GM12878 (cell line): ENCODE results near the gene DEK. TPM values are rescaled to one million over a fixed set of nuclear protein-coding genes. Genes with fewer than 3 reads are reported as not detected.

Source experiments
- polyA plus RNA-seq, 11 experiments: library from polyadenylated mRNA; depleted of rRNA in 4 of 11; unstranded in 6 of 11; stranded (reverse) in 5 of 11; fragments of >200 nt; fragmentation: Nextera tagmentation in 4 of 11; fragmentation: Illumina TruSeq in 1 of 11; extraction: Ambion mirVana in 4 of 11; extraction: Trizol in 1 of 11; gene quantifications; 1 replicate in 1 of 11; 2 replicates in 10 of 11; pipeline versions ENCODE4 v1.2.1 to v1.2.3, GENCODE V29; 2011 to 2016; ENCODE audit warnings: inconsistent platforms in 2 of 11, missing spikeins in 2 of 11, low read depth in 1 of 11
- small RNA-seq: library from RNA; depleted of rRNA; stranded (forward); fragments of <200 nt; gene quantifications from one replicate; pipeline ENCODE3, GENCODE V24; 2014
- total RNA-seq, 4 experiments: library from RNA; depleted of rRNA in 3 of 4; stranded (reverse); fragments of >200 nt in 3 of 4; fragmentation: Illumina TruSeq in 1 of 4; extraction: Trizol in 1 of 4; gene quantifications; 2 replicates each; pipeline versions ENCODE4 v1.2.1 to v1.2.3, GENCODE V29; 2013 to 2021

The DEK gene
- total and polyA plus RNA-seq, 10 of the 15 experiments (the other 5 are each of a cell fraction or from before 2014, with no cell fraction given), result 111 to 346 (median 196) TPM

Small RNA genes lying within 50 kb of the gene (small RNA-seq; reads per million reads assigned to genes)
- not detected for gene AL138825.1
- not detected for gene RF00019
- not detected for gene RNU6-263P

Other genes starting within 250 kb of the DEK start
- 0.17 and 0.27 TPM in 2 replicates for gene NHLRC1, start 141.9 kb downstream of the DEK start, total RNA-seq (2014; rRNA removed)
- gene NHLRC1, start 141.9 kb downstream of the DEK start, total RNA-seq (2014; rRNA removed; fragmentation: Illumina TruSeq; extraction: Trizol), result 0.09 TPM in 1 of 2 replicates, not detected in the other
- 0.15 and 0.21 TPM in 2 replicates for gene NHLRC1, start 141.9 kb downstream of the DEK start, total RNA-seq (2021)
- 0.04 TPM in 1 of 2 replicates, not detected in the other for gene NHLRC1, start 141.9 kb downstream of the DEK start, polyA plus RNA-seq (2011; rRNA removed)
- gene NHLRC1, start 141.9 kb downstream of the DEK start, polyA plus RNA-seq (2014; fragmentation: Illumina TruSeq; extraction: Trizol), result 0.21 TPM in 1 of 2 replicates, not detected in the other
- under 1 TPM in 1 of 2 experiments, not detected in 1; 0.04 TPM for gene NHLRC1, start 141.9 kb downstream of the DEK start, polyA plus RNA-seq (2014; fragmentation: Nextera tagmentation; extraction: Ambion mirVana)
- gene NHLRC1, start 141.9 kb downstream of the DEK start, polyA plus RNA-seq (2014; rRNA removed), result 0.22 and 0.23 TPM in 2 replicates
- under 1 TPM in 1 of 2 experiments, not detected in 1; 0.07 TPM for gene NHLRC1, start 141.9 kb downstream of the DEK start, polyA plus RNA-seq (2016; fragmentation: Nextera tagmentation; extraction: Ambion mirVana)
- gene TPMT, start 109.5 kb downstream of the DEK start, total RNA-seq (2014; rRNA removed), result 11.6 and 13.8 TPM in 2 replicates
- 16.3 and 17.0 TPM in 2 replicates for gene TPMT, start 109.5 kb downstream of the DEK start, total RNA-seq (2014; rRNA removed; fragmentation: Illumina TruSeq; extraction: Trizol)
- gene TPMT, start 109.5 kb downstream of the DEK start, total RNA-seq (2021), result 7.9 and 8.2 TPM in 2 replicates
- 16.5 and 24.9 TPM in 2 replicates for gene TPMT, start 109.5 kb downstream of the DEK start, polyA plus RNA-seq (2011; rRNA removed)
- gene TPMT, start 109.5 kb downstream of the DEK start, polyA plus RNA-seq (2014; fragmentation: Illumina TruSeq; extraction: Trizol), result 18.2 and 24.3 TPM in 2 replicates
- gene TPMT, start 109.5 kb downstream of the DEK start, polyA plus RNA-seq (2014; fragmentation: Nextera tagmentation; extraction: Ambion mirVana), result 10 to 100 TPM; 16.2 to 16.4 TPM
- gene TPMT, start 109.5 kb downstream of the DEK start, polyA plus RNA-seq (2014; rRNA removed), result 10.9 and 13.0 TPM in 2 replicates
- 10 to 100 TPM; 16.5 to 17.7 TPM for gene TPMT, start 109.5 kb downstream of the DEK start, polyA plus RNA-seq (2016; fragmentation: Nextera tagmentation; extraction: Ambion mirVana)
- 9.5 and 11.0 TPM in 2 replicates for gene KDM1B, start 109.1 kb downstream of the DEK start, total RNA-seq (2014; rRNA removed)
- gene KDM1B, start 109.1 kb downstream of the DEK start, total RNA-seq (2014; rRNA removed; fragmentation: Illumina TruSeq; extraction: Trizol), result 12.3 and 12.9 TPM in 2 replicates
- gene KDM1B, start 109.1 kb downstream of the DEK start, total RNA-seq (2021), result 16.2 and 20.0 TPM in 2 replicates
- 22.5 and 25.2 TPM in 2 replicates for gene KDM1B, start 109.1 kb downstream of the DEK start, polyA plus RNA-seq (2011; rRNA removed)
- gene KDM1B, start 109.1 kb downstream of the DEK start, polyA plus RNA-seq (2014; fragmentation: Illumina TruSeq; extraction: Trizol), result 14.6 and 18.0 TPM in 2 replicates
- gene KDM1B, start 109.1 kb downstream of the DEK start, polyA plus RNA-seq (2014; fragmentation: Nextera tagmentation; extraction: Ambion mirVana), result 1 to 10 TPM; 1.7 to 2.9 TPM
- gene KDM1B, start 109.1 kb downstream of the DEK start, polyA plus RNA-seq (2014; rRNA removed), result 11.2 and 13.6 TPM in 2 replicates
- gene KDM1B, start 109.1 kb downstream of the DEK start, polyA plus RNA-seq (2016; fragmentation: Nextera tagmentation; extraction: Ambion mirVana), result 10 to 100 TPM; 14.3 to 16.3 TPM
- 0.11 and 0.17 TPM in 2 replicates for gene RNF144B, start 122.8 kb upstream of the DEK start, total RNA-seq (2014; rRNA removed)
- 0.09 and 0.18 TPM in 2 replicates for gene RNF144B, start 122.8 kb upstream of the DEK start, total RNA-seq (2014; rRNA removed; fragmentation: Illumina TruSeq; extraction: Trizol)
- 0.18 and 0.58 TPM in 2 replicates for gene RNF144B, start 122.8 kb upstream of the DEK start, total RNA-seq (2021)
- gene RNF144B, start 122.8 kb upstream of the DEK start, polyA plus RNA-seq (2011; rRNA removed), result 0.03 and 0.04 TPM in 2 replicates
- gene RNF144B, start 122.8 kb upstream of the DEK start, polyA plus RNA-seq (2014; fragmentation: Illumina TruSeq; extraction: Trizol), result 0.09 and 0.16 TPM in 2 replicates
- under 1 TPM; 0.04 to 0.14 TPM for gene RNF144B, start 122.8 kb upstream of the DEK start, polyA plus RNA-seq (2014; fragmentation: Nextera tagmentation; extraction: Ambion mirVana)
- gene RNF144B, start 122.8 kb upstream of the DEK start, polyA plus RNA-seq (2014; rRNA removed), result 0.05 and 0.14 TPM in 2 replicates
- gene RNF144B, start 122.8 kb upstream of the DEK start, polyA plus RNA-seq (2016; fragmentation: Nextera tagmentation; extraction: Ambion mirVana), result under 1 TPM; 0.13 to 0.18 TPM